ENCODE data around the gene OR4D6.
A peak's percentile ranks its signal among the peaks of the same experiment; 100 is the strongest.
"Not testable (repeated sequence)": the region's sequence is repeated elsewhere in the genome, so short reads cannot be mapped to it uniquely, and the experiment has no call there.

OR4D6 gene

DNA sequence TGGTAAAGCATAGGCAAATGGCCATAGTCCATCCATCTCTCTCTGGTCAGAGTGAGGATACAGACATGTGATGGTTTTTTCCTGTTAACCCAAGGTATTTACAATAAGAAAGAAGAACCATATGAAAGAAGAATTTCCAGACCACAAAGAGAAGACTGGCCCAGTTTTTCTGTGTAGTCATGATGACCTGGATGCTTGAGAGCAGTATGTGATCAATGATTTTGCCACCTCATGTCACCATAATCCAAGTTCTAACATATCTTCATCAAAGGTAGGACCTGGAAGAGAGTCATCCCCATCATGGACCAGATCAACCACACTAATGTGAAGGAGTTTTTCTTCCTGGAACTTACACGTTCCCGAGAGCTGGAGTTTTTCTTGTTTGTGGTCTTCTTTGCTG lies at the start of gene OR4D6:
OR4D6 (plus strand) TSS at position 301 of the 400 bp plus-strand sequence; CDS start at position 301, 0 bp downstream.
- DNase-seq (ENCODE audit: extremely low read depth in 1 of 2, low read depth in 1 of 2) = no peak

DNA sequence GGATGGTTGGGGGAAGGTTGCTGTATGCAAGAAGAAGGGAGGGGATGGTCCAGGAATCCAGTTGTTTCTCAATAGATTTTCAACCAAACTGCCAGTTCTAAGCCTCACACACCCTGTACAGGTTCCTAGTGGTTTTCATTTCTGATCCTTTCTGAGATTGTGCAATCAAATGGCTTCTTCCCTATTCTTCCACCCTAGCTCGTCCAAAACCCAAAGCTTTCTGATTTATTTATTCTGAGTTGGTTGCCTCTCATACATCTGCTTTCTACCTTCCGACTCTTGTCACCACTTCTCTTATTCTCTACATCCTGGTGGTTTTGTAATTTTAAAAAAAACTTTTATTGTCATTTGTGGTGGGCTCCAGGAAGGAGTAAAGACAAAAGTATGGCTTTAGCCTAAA lies 43.1 kb upstream of the OR4D6 start:
- DNase-seq (ENCODE audit: extremely low read depth in 1 of 2, low read depth in 1 of 2) = no peak

- no peak for DNase-seq (ENCODE audit: extremely low read depth in 1 of 2, low read depth in 1 of 2)
These were observed 41.6 kb upstream of the OR4D6 start for GRCh38 chr11:59415111-59415510.

DNA sequence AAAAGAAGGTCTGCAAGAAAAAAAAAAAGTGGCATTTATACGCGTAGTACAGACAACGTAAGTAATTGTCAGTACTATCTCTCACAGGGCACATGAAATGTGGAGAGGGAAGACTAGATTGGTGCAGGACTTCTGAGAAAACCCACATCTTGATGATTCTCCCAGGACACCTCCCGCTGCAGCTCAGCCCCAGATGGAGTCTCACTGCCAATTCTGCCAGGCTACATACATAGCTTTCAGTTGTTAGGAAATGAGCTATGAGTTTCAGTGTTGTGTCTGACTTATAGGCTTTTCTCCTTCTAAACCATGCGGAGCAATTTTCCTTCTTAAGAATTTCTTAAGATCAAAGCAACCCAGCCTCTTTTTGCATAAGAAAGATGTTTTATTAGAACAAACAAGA lies 40.1 kb upstream of the OR4D6 start:
- DNase-seq (ENCODE audit: extremely low read depth in 1 of 2, low read depth in 1 of 2) = no peak

DNA sequence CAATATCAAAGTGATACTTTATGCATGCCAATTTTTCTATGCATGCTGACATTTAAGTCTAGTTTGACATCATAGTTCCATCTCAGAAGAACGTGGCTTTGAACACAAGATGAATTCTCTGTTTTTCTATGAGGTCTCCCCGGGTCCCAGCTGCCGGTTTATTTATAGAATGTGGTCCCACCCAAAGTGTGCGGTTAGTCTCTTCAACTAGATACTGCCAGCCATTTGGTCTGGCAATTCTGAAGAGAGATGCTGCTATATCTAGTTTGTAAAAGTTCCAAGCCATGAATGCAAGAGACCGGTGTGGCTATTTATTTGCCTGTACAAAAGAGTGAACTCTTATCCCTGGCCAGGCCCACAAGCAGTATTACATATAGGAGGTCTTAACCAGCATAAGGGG lies 39.7 kb upstream of the OR4D6 start:
- no peak for DNase-seq (ENCODE audit: extremely low read depth in 1 of 2, low read depth in 1 of 2)

- no peak for DNase-seq (ENCODE audit: extremely low read depth in 1 of 2, low read depth in 1 of 2)
These were observed 38.6 kb upstream of the OR4D6 start for GRCh38 chr11:59418156-59418555.

DNA sequence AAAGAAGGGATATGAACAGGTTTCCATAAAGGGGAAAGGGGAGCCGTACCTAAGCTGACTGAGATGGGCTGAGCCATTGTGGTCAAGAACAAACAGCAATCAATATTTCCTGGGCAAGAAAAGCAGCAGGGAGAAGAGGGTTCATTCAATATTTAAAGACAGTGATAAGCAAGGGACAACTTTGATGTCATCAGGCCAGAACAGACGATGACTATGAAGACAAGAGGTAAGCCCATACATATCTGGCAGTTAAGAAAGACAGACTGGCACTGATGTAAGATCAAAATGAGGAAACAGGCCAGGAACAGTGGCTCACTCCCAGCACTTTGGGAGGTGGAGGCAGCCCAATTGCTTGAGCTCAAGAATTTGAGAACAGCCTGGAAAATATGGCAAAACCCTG lies 32.9 kb upstream of the OR4D6 start:
- DNase-seq (ENCODE audit: extremely low read depth in 1 of 2, low read depth in 1 of 2) = no peak

- no peak for DNase-seq (ENCODE audit: extremely low read depth in 1 of 2, low read depth in 1 of 2)
These were observed 31.6 kb upstream of the OR4D6 start for GRCh38 chr11:59425131-59425530.

DNA sequence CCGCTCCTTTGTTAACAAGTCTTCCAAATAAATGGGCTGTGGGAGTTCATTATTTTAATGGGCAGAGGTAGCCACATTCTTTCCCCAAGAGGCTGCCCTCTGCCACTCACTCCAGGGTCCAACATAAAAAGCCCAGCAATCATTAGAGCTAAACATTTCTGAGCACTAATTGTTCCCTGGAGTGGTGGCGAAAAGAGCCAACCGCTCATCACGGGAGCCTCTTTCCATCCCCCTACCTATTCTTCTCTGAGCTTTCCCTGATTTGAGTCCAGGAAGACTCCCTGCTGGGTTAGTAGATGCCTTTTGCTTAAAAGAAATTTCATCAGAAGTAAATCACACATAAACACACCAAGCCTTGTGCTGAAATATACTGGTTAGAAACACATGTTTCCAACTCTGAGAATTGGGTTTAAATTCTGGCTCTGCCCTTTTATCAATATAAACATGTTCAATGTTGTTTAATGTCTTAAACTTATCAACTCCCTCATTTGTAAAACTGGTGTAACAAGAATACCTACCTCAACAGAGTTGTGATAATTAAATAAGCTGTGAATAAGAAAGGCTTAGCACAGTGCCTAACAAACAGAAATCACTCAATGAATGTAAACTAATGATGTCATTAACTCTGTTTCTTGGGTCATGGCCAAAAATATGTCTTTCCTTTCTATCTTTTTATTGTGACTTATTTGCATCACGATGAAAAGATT lies 30.2 kb upstream of the OR4D6 start, which contains the start of gene OR5A2:
OR5A2 (minus strand) TSS at position 53 of the 707 bp plus-strand sequence. CDS start 3,460 bp downstream, outside the sequence.
- DNase-seq (ENCODE audit: extremely low read depth in 1 of 2, low read depth in 1 of 2) = no peak

DNA sequence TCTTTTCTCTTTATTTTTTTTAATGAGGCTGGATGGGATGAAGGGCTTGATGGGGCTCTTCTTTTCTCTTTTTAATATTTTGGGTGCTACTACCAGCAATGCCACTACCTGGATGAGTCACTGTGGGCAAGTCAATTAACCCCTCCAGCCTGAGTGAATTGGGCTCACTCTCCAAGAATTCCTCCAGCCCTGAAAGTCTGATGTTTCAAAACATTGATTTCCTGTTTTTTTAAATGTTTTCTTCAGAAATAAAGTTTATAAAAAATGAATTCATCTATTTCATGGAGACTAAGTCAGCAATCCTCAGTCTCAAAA lies 29.7 kb upstream of the OR4D6 start:
- DNase-seq (ENCODE audit: extremely low read depth in 1 of 2, low read depth in 1 of 2) = no peak

DNA sequence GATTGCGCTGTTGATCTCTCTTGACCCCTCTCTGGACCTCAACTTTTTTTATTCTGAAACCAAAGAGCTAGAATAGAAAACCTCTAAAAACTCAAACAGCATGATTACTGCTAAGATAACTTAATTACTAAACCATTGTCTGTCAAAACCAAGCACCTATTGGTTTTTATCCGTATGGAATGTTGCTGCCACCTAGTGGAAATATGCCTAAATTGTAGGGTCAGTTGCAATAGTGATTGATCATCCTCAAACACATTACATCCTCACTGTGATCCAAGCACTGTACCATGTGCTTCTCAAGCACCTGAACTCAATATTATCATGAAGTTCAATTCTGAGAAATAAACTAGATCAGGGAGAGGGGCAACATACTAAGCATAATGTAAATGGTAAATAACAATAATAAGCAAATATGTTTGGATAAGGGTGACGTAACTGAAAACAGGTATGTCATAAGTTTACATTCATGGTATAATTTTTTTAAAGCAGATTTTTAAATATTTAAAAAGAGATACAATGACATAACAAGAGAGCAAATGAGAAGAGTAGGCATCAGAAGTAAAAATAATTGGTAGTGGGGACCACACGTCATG lies 26.7 kb upstream of the OR4D6 start:
- peak in 1 of 2 donors; percentile 10 for DNase-seq (ENCODE audit: extremely low read depth in 1 of 2, low read depth in 1 of 2)

DNA sequence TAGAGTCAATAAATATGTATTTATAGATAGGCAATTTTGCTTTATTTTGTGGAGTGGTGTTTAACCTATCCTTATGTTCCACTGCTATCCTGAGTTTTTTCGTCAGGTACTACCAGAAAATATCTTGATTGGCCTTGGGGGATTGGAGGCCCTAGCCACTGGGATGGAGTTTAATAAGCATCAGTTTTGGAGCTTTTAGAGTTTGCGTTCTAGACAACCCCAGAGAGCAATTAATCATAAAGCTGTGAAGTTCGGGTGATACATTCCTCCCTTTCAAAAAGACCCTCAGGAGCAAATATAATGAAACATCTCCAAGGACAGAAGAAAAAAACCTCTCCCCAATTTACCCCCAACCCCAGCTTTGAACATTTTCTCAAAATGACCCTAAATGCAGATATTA lies 20.6 kb upstream of the OR4D6 start, which contains the start of gene OR5A1:
OR5A1 (plus strand) TSS at position 301 of the 400 bp plus-strand sequence. CDS start 6,700 bp downstream, outside the sequence.
- no peak for DNase-seq (ENCODE audit: extremely low read depth in 1 of 2, low read depth in 1 of 2)

- DNase-seq (ENCODE audit: extremely low read depth in 1 of 2, low read depth in 1 of 2) = no peak
These were observed 19.0 kb upstream of the OR4D6 start for GRCh38 chr11:59437770-59438169.

DNA sequence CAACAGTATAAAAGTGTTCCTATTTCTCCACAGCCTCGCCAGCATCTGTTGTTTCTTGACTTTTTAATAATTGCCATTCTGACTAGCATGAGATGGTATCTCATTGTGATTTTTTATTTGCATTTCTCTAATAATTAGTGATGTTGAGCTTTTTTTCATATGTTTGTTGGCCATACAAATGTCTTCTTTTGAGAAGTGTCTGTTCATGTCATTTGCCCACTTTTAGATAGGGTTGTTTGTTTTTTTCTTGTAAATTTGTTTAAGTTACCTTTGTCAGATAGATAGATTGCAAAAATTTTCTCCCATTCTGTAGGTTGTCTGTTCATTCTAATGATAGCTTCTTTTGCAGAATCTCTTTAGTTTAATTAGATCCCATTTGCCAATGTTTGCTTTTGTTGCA lies 11.1 kb upstream of the OR4D6 start:
- DNase-seq (ENCODE audit: extremely low read depth in 1 of 2, low read depth in 1 of 2) = not testable (repeated sequence)

GRCh38 chr11:59448484-59448883 lies 8.3 kb upstream of the OR4D6 start:
- DNase-seq (ENCODE audit: extremely low read depth in 1 of 2, low read depth in 1 of 2) = no peak

- no peak for DNase-seq (ENCODE audit: extremely low read depth in 1 of 2, low read depth in 1 of 2)
These were observed 3.2 kb downstream of the OR4D6 start for GRCh38 chr11:59459916-59460315.

DNA sequence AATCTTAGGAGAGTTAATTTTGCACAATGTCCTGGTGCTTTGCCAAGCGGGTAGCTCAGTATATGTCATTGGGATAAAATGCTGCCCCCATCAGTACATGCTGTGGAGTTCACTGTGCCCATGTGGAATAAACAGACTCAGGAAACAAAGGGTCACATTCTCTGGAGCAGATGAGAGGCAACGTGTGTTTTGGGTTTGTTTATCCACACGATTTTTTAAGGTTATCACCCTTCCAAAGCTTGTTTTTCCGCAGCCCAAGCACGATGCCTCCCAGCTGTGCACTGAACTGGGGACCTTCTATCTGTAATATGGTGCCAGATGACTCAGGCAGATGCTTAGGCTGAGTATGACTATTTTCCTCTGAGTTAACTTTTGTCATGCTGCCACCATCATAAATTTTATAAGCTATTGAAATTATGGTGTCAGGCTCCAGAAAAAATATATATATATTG lies 6.5 kb downstream of the OR4D6 start:
- DNase-seq (ENCODE audit: extremely low read depth in 1 of 2, low read depth in 1 of 2) = no peak

DNA sequence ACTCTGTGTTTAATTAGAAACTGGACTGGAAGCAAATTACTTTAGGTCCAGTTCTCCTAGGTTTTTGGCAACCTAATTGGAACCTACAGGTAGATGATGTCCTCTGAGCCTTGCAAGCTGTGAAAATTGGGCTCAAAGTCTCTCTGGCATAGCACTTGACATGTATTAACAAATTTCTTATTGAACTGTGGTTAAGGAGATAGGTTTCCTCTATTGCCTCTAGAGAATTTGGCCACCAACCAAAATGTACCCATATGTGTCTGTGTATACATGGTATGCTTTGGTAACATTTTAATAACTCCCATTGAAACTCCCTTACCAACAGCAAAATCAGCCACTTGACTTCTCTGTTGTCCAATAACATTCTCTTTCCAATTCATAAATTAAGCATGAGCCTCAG lies 16.3 kb downstream of the OR4D6 start, which contains the start of gene OR4D10:
OR4D10 (plus strand) TSS at position 301 of the 400 bp plus-strand sequence. CDS start 4,115 bp downstream, outside the sequence.
- no peak for DNase-seq (ENCODE audit: extremely low read depth in 1 of 2, low read depth in 1 of 2)

DNA sequence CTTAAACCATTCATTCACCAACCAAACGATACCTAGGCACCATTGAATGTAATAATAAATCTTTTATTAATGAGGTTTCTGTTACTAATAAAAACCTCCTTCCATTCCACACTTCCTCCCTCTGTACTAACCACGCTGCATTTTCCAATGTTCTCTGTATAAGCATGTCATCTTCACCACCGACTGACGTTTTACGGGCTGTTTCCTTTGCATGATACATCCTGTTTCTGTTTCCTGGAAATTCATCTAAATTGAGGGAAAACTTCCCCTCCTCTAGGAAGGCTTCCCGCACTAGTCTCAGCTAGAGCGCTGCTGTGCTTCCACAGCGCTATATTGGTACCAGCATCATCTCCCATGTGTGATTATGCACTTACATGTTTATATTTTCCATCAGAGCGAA lies 18.4 kb downstream of the OR4D6 start:
- DNase-seq (ENCODE audit: extremely low read depth in 1 of 2, low read depth in 1 of 2) = no peak

- DNase-seq (ENCODE audit: extremely low read depth in 1 of 2, low read depth in 1 of 2) = no peak
These were observed 23.1 kb downstream of the OR4D6 start for GRCh38 chr11:59479906-59480305.

DNA sequence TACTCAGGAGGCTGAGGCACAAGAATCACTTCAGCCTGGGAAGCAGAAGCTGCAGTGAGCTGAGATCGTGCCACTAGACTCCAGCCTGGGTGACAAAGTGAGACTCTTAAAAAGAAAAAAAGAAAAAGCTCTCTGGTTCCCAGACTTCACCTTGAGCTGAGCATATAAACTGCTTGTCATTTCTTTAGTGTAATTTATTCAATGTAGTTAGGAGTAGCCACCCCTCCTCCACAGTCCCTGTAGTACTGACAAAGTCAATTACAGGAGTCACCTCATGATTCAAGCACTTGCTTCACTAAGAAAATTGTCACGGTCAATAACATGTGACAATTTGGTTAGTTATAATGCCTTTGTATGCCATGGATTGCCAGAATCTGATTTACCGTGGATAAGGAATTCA lies 23.6 kb downstream of the OR4D6 start:
- no peak for DNase-seq (ENCODE audit: extremely low read depth in 1 of 2, low read depth in 1 of 2)

DNA sequence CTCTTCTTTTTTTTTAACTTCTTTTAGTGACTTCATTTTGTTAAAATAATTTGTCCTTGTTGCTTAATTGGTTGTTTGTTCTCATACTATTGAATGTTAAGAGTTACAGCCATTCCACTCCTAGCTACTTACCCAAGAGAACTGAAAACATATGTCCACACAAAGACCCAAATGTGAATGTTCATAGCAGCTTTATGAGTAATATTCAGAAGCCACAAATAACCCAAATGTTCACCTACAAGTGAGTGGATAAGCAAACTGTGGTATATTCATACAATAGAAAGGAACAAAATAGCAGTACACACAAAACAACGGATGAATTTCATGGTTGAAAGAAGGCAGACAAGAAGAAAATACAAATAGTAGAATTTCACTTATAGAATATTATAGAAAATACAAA lies 45.2 kb downstream of the OR4D6 start:
- no peak for DNase-seq (ENCODE audit: extremely low read depth in 1 of 2, low read depth in 1 of 2)

Data from stimulated activated CD8-positive, alpha-beta memory T cell treated with anti-CD3 and anti-CD28 coated beads, Interleukin-7, amount 100 ng/mL, for 48 hours (primary cell).